HG02973 (cell line): ENCODE measurements around the gene INPP5J.
"Not testable (repeated sequence)": the region's sequence is repeated elsewhere in the genome, so short reads cannot be mapped to it uniquely, and the experiment has no call there.

ENCODE experiments used
- ATAC-seq: cut with Tn5 transposase; IDR thresholded peaks from one replicate; pipeline ENCODE4 v1.9.1; 2021; ENCODE audit warnings: moderate library complexity; ENCODE audit not compliant: unreplicated experiment

The INPP5J gene

GRCh38 chr22:31086703-31087330, 35.9 kb upstream of the INPP5J start:
- ATAC-seq, result no peak

- no peak for ATAC-seq
Observed at GRCh38 chr22:31087744-31088215, 35.0 kb upstream of the INPP5J start.

DNA sequence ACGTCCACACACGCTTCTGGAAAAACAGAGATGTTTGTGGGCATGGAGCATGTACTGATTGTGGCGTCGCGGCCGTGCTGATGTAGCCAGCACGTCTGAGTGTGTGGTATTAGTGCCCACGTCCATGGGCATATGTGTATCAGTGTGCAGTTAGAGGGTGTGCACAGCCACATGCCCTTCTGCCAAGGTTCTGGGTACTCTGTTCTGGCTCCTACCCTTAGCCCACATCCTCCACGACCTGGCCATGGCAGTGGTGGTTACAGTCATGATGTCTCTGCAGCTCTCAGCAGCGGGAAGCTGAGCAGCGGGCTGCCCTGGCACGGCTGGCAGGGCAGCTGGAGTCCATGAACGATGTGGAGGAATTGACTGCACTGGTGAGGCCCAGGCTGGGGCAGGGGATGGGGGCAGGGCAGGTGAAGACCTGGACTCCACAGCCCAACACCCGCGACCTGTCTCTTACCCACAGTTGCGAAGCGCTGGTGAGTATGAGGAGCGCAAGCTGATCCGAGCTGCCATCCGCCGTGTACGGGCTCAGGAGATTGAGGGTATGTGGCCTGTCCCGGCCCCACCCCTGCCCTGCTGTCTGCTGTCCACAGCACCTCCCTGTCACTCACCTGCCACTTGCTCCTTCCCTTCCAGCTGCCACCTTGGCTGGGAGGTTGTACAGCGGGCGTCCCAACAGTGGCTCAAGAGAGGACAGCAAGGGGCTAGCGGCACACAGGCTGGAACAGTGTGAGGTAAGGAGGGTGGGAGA, 34.4 kb upstream of the INPP5J start:
- no peak for ATAC-seq

- no peak for ATAC-seq
Observed at GRCh38 chr22:31089160-31090100, 33.3 kb upstream of the INPP5J start.

- ATAC-seq, result no peak
Observed at GRCh38 chr22:31090217-31091085, 32.3 kb upstream of the INPP5J start.

- no peak for ATAC-seq
Observed at GRCh38 chr22:31091106-31091975, 31.4 kb upstream of the INPP5J start.

DNA sequence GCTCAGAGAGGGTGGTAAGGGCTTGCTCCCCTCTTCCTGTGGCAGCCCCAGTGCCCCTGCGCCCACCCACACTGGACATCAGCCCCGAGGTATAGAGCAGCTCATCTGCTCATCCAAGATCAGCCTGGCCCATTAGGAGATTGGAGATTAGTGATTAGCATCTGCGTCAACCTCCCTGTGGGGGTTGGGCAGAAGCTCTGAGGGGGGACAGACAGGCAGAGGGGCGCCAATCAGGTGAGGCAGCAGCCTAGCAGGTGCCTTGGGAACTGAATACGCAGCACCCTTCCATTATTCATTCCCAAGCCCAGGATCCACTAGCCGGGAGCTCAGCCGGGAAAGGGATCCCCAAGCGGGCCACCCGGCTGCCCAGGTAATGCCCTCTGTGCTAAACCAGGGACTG, 30.6 kb upstream of the INPP5J start:
- no peak for ATAC-seq

- no peak for ATAC-seq
Observed at GRCh38 chr22:31093086-31093850, 29.5 kb upstream of the INPP5J start.

DNA sequence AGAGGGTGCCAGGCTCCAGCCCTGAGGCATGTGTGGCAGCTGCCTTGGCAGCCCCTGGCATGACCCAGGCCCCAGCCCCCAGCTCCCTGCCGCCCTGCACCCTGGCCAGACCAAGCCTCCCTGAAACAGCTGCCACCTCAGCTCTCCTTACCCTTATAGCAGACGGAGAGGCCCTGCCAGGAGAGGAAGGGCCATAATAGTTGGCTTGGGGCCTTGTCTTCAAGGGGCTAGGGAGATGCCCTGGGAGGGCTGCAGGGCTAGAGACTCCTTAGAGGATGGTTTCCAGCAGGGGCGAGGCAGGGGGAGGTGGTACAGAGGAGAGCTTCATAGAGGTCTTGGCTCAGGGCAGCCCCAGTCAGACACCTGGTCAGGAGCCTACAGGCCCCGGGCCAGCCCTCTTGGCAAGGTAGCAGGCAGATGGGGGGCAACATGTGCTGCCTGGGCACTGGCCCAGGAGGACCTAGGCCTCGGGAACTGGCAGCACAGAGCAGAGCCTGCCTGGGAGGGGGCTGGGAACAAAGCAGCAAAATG, 28.7 kb upstream of the INPP5J start:
- no peak for ATAC-seq

- no peak for ATAC-seq
Observed at GRCh38 chr22:31094741-31095140, 28.0 kb upstream of the INPP5J start.

- ATAC-seq, result no peak
Observed at GRCh38 chr22:31095637-31096249, 27.0 kb upstream of the INPP5J start.

GRCh38 chr22:31096657-31097279, 26.0 kb upstream of the INPP5J start:
- no peak for ATAC-seq

DNA sequence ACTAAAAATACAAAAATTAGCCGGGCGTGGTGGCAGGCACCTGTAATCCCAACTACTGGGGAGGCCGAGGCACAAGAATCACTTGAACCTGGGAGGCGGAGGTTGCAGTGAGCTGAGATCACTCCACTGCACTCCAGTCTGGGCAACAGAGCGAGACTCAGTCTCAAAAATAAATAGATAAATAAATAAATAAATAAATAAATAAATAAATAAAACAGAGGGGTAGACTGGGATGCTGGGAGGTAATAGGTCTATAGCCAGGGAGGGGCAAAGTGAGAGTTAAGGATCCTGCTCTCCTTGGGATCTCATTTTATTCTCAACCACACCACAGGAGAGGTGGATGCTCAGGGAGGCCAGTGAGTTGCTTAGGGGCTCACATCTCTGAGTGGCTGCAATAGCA, 25.2 kb upstream of the INPP5J start:
- ATAC-seq, result not testable (repeated sequence)

GRCh38 chr22:31097941-31098631, 24.7 kb upstream of the INPP5J start:
- no peak for ATAC-seq

GRCh38 chr22:31098632-31099110, 24.1 kb upstream of the INPP5J start:
- ATAC-seq, result no peak

- no peak for ATAC-seq
Observed at GRCh38 chr22:31099386-31099785, 23.4 kb upstream of the INPP5J start.
